NCI-H526 treated with DMSO at 0.1 percent for 48 hours (cell line): ENCODE results near the gene FDPS.
"Not testable (repeated sequence)": the region's sequence is repeated elsewhere in the genome, so short reads cannot be mapped to it uniquely, and the experiment has no call there.

ENCODE experiments used
- DNase-seq: peaks from one replicate; lab custom pipeline; 2025; lab: John Stamatoyannopoulos, UW

Gene FDPS

DNA sequence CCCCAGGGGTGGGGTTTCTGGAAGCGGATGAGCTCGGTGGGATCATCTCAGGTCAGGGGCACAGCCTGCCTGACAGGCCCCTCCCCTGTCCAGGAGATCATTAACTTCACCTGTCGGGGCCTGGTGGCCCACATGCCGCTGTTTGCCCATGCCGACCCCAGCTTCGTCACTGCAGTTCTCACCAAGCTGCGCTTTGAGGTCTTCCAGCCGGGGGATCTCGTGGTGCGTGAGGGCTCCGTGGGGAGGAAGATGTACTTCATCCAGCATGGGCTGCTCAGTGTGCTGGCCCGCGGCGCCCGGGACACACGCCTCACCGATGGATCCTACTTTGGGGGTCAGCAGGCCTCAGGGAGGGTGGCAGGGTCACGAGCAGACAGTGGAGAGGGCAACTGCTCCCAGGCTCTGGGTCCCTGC, 23.0 kb upstream of the FDPS start:
- DNase-seq, result no peak

- DNase-seq, result no peak
Observed at GRCh38 chr1:155286544-155286943, 22.1 kb upstream of the FDPS start.

DNA sequence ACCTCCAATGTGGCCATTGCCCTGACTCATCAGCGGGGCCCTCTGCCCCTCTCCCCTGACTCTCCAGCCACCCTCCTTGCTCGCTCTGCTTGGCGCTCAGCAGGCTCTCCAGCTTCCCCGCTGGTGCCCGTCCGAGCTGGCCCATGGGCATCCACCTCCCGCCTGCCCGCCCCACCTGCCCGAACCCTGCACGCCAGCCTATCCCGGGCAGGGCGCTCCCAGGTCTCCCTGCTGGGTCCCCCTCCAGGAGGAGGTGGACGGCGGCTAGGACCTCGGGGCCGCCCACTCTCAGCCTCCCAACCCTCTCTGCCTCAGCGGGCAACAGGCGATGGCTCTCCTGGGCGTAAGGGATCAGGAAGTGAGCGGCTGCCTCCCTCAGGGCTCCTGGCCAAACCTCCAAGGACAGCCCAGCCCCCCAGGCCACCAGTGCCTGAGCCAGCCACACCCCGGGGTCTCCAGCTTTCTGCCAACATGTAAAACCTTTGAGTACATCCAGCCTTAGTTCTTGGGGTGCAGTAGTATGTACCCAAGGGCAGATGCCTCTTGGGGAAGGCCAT, 20.6 kb upstream of the FDPS start:
- DNase-seq, result no peak

GRCh38 chr1:155291006-155291405, 17.7 kb upstream of the FDPS start:
- not testable (repeated sequence) for DNase-seq

DNA sequence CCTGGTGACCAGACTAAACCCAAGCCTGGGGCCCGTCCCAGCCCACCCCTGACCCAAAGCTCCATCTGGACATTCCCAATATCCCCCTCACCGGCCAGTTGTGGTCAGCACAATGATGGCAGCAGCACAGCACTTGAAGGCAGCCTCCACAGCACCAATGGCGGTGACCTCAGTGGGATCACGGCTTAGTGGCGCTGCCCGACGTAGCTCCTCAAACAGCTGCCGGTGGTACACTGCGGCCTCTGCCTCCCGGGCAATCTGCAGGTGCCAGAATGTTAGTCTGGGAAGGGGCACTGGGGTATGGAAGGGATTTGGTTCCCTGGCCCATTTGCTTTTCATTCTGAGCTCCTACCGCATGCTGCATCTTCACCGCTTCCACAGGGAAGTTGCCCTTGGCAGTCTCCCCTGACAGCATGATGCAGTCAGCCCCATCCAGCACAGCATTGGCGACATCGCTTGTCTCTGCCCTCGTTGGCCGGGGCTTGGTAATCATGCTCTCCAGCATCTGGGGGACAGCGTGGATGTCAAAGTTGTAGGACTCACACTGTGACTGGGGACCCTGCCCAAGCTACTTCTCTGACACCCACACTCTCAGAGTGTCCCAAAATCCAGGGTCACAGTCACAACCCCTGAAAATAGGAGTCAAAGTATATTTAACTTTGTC, 15.4 kb upstream of the FDPS start:
- DNase-seq, result no peak

DNA sequence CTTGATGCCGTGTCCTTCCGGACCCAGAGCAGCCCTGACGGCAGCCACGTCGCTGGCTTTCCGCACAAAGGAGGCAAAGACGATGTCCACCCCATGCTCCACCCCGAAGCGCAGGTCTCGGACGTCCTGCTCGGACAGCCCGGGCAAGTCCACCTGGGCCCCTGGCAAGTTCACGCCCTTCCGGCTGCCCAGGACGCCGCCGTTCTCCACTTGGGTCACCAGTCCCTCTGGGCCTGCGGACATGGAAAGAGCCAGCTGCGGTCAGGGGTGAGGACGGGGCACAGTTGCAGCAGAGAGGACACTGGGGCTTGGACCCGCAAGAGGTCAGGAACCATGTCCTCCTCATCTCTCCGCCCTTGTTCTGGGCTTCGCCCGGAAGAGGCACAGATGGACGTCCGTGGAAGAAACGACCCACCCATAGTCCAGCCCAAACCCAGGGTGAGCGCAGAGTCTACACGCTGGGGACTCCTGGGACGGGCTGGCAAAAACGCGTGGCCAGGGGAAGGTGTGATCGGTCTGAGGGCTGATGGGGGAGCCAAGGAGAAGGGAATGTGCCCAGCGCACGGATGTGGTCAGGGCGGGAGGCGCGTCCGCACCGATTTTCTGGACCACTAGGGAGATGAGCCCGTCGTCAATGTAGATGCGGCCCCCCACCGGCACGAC, 14.0 kb upstream of the FDPS start:
- DNase-seq, result no peak

- DNase-seq, result no peak
Observed at GRCh38 chr1:155295183-155295941, 13.3 kb upstream of the FDPS start.

GRCh38 chr1:155295942-155296267, 12.8 kb upstream of the FDPS start:
- no peak for DNase-seq

DNA sequence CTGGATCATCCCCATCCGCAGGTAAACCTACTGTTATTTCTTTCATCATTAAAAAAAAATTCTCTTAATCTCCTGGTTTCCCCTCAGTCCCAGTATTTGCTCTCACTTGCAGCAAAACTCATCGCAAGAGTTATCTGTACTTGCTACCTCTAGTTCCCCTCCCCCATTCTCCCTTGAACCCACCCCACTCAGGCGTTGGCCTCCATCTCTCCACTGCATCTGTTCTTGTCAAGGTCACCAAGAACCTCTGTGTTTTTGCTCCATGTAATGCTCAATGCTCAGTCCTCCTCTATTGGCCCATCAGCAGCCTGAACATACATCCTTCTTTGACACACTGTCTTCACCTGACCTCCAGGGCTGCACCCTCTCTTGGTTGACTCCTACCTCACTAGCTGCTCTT, 12.0 kb upstream of the FDPS start:
- DNase-seq, result no peak

DNA sequence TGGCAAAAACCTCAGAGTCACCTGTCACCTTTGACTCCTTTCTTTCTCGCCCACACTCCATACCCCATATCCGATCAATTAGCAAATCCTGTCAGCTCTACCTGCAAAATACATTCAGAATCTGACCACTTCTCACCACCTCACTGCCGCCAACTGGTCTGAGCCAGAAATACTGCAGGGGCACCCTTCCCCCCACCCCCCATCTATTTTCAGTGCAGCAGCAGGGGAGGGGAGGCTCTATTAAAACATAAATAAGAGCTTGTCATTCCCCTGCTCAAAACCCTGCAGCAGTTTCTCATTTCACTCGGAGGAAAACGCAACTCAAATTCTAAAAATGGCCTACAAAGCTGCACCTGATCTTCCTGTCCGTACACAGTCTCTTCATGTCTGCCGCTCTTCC, 11.3 kb upstream of the FDPS start:
- DNase-seq, result no peak

DNA sequence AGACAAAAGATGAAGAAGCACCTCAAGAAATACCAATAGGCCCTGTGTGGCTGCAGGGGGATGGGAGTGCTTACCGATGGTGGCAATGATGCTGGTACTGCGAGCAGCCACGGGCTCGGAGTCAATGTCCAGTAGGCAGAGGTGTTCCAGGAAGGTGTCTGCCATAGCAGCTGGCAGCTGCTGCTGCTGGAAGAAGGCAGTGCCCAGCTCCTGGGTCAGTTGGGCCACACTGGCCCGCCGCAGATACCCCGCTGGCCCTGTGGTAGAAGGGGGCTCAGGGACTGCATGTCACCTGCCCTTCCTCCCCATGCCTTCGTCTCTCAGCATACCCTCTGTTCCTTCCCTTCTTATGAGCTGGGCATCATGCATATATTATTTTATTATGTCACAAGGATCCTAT, 8.6 kb upstream of the FDPS start:
- DNase-seq, result no peak

GRCh38 chr1:155300553-155301329, 7.9 kb upstream of the FDPS start:
- DNase-seq, result no peak

GRCh38 chr1:155301342-155301841, 7.3 kb upstream of the FDPS start, which contains the start of gene PKLR:
TSS of gene PKLR (minus strand) at chr1:155301438. CDS start at chr1:155301395, 43 bp downstream.
- no peak for DNase-seq

GRCh38 chr1:155304558-155305063, 4.1 kb upstream of the FDPS start:
- DNase-seq, result no peak

DNA sequence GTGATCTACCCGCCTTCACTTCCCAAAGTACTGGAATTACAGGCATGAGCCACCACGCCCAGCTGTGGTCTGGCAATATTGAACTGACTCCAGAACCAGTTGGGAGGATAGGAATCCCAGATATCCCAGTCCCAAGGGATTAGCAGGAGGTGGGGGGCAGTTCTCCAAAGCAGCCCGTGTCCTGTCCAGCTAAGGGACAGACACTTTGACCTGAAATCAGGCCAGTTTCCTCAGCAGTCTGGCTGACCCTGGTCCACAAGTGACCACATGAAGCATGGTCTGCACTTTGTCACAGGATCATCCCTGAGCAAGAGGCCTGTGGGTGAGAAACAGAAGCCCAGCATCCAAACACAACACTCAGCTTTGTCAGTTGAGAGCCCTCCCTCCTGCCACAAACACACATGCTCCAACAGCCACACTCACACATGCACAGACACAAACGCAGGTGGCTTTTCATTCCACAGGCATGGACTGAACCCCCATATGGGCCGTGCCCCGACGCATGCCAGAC, 2.7 kb upstream of the FDPS start:
- no peak for DNase-seq

DNA sequence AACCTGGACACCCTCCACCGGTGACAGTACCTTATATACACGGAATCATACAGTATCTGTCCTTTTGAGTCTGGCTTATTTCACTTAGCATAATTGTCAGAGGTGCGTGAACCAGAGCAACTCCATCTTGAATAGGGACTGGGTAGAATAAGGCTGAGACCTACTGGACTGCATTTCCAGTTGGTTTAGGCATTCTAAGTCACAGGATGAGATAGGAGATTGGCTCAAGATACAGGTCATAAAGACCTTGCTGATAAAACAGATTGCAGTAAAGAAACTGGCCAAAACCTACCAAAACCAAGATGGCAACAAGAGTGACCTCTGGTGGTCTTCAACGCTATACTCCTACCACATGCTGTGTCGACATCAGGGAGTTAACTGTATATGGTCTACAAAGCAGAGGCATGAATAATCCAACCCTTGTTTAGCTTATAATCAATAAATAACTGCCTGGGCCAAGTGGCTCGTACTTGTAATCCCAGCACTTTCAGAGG, 1.4 kb upstream of the FDPS start:
- DNase-seq, result peak; percentile 46

- no peak for DNase-seq
Observed at GRCh38 chr1:155309423-155310021, 856 bp downstream of the FDPS start.

DNA sequence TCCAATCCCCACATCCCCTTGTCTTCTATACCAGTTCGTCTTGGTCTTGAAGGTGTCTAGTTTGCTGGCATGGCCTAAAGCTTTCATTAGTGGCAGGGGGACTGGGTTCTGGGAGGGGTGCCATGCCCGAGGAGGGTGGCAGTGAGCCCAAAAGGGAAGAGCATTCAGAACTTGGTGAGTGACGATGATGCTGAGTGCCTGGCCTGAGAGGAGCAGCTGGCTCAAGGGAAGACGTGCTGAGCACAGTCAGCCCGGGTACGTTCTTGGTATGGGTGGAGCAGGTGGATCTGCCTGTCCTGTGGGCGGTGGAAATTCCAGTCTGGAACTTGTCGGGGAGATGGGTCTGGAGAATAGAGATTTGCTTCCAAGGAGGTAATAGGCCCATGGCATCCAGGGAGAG, 4.6 kb downstream of the FDPS start:
- no peak for DNase-seq

GRCh38 chr1:155316922-155317321, 8.3 kb downstream of the FDPS start:
- no peak for DNase-seq

- DNase-seq, result no peak
Observed at GRCh38 chr1:155318082-155318481, 9.4 kb downstream of the FDPS start.

DNA sequence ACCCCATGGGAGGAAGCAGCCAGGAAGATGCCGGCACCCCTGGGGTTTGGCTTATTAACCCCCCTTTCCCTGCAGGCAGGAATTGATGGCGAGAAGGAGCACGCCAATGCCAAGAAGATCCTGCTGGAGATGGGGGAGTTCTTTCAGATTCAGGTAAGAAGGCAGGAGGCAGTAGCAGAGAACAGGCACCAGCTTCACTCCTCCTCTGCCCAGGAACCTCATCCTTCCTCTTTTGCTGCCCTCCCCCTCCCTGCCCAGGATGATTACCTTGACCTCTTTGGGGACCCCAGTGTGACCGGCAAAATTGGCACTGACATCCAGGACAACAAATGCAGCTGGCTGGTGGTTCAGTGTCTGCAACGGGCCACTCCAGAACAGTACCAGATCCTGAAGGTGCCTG, 10.9 kb downstream of the FDPS start:
- no peak for DNase-seq
